Activated CD4-positive, alpha-beta T cell treated with anti-CD3 and anti-CD28 coated beads for 24 hours (primary cell): ENCODE results near the gene RILPL1.
"Not testable (repeated sequence)": the region's sequence is repeated elsewhere in the genome, so short reads cannot be mapped to it uniquely, and the experiment has no call there.

Experiments used
- DNase-seq, 2 donors: peaks; one replicate each; pipeline ENCODE4 v3.0.0-alpha.2; 2020; ENCODE audit warnings: low read depth in 2 of 2

Gene RILPL1

DNA sequence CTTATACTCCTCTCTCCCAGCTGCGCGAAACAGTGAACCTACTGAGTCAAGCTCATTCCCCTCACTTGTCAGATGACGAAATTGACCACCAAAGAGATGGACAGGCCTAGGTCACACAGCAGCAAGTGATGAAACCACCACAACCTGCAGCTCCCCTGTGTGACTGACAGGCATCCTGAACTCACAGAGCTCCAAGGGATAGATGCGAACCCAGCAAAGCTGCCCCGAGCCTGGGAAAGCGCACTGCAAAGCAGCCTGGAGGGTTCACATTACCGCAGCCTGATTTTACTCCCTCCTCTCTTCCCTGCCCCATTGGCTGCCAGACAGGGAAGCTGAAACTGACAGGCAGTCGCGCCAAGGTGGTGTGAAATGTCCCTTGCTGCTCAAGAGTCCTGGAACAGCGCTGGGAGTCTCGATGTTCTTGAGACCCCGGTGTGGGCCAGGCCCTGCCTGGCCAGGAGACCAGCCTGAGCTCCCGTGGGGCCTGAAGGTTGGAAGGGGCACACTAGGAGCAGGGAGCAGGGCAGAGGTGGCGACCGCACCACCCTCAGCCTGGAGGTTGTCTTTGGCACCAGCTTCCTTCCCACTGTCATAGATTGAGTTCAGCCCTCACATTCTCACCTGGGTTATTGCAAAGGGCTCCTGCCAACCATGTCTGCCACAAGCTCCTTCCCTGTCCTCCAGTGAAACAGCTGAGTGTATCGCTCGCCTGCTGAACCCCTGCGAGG lies 39.2 kb downstream of the RILPL1 start:
- no peak for DNase-seq

DNA sequence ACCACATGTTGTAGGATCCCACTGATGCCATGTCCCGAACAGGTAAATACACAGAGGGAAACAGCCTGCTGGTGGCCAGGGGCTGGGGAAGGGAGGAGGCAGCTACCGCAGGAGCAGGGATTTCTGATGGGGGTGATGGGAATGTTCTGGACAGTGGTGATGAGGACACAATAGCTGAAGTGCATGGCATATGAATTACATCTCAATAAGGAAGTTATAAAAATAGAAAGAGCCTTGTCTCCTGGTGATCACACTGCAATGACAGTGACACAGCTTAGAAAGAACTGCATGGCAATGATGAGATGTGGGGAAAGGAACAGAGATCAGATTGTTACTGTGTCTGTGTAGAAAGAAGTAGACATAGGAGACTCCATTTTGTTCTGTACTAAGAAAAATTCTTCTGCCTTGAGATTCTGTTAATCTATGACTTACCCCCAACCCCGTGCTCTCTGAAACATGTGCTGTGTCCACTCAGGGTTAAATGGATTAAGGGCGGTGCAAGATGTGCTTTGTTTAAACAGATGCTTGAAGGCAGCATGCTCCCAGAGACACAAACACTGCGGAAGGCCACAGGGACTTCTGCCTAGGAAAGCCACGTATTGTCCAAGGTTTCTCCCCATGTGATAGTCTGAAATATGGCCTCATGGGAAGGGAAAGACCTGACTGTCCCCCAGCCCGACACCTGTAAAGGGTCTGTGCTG lies 41.0 kb downstream of the RILPL1 start:
- DNase-seq, result not testable (repeated sequence)

DNA sequence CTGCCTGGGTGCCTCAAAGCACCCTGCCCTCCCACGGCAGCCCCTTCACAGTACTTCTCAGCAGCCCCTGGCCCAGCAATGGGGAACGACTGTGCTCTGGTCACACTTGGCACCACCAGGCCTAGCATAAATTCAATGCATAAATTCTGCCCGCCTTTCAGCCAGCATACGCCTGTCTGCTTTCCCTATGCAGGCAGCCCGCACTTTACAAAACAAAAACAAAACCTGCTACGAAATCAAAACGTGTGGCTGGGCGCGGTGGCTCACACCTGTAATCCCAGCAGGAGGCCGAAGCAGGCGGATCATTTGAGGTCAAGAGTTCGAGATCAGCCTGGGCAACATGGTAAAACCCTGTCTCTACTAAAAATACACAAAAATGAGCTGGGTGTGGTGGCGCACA lies 42.0 kb downstream of the RILPL1 start:
- DNase-seq, result no peak

DNA sequence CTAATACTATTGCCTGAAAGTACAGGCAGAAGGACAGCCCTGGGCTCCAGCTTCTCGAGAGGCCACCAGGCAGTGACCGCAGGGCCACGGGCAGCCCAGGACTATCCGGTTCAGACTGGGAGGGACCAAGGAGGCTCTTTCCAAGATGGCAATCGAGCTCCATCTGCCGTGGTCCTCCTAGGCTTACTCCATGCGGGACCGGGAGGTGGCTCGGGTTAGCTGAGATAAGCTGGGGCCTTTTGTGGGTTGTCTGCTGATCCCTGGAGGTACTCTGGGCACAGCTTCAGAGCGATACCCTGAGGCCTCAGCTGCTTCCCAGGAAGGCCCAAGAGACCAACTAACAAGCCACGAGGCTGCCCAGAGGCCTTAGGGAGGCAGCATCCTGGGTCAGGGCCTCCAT lies 42.5 kb downstream of the RILPL1 start:
- no peak for DNase-seq

DNA sequence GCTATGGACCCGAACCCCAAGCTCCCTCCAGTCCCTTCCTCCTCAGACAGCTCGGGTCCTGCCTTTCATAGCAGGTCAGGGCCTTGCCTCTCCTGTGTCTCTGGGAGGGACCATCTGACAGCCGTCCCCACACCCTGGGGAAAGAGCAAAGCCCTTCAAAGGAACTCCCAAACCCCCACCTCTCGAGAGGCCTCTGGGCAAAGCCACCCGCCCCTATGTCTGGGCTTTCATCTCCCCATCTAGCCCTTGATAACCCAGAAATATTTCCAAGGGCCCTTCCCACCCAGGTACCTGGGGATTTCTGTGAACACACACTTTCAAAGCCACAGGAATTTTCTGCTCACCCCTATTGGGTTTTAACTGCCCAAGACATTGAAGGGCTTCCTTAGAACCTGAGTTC lies 43.4 kb downstream of the RILPL1 start:
- DNase-seq, result no peak

DNA sequence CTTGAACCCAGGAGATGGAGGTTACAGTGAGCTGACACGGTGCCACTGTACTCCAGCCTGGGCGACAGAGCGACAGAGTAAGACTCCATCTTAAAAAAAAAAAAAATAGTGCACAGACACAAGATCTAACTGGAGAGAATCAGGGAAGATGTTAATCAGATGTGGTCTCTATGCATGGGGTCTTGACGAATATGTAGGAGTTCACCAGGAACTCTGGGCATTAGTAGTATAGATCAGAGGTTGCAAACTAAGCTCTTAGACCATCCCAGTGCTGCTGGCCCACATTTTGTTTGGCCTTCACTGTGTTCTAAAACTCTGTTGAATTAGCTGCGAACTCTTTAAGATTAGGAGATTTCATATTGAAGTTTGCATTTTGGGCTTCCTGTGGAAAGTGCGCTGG lies 43.9 kb downstream of the RILPL1 start:
- DNase-seq, result no peak

DNA sequence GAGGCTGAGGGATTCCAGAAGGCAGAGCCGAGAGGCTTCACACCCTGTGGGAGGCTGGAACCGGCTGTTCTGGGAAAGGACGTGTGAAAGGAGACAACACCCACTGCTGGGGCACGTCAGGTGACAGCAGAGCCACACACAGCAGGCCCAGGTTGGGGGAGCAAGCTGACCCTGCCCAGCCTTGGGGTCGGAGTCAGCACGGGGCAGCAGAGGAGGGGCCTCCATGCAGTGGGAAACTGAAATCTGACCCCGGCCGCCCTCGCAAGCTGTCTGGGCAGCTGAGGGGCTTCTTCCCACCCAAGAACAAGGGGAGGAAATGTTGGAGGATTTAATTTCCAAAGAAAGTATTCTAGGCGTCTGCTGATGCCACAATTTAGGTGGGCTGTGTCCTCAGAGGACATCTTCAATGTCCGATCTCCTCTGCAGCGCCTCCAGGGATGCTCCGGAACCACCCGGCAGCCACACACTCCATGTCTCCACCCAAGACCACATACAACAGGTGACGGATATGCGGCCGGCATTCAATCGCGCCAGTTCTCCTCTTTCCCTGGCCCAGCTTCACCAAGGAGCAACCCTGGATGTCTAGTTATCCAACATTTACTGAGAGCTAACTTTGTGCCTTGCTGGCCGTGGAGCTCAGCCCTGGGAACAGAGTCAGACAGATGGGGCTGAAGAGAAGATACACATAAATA lies 44.8 kb downstream of the RILPL1 start:
- DNase-seq, result no peak

DNA sequence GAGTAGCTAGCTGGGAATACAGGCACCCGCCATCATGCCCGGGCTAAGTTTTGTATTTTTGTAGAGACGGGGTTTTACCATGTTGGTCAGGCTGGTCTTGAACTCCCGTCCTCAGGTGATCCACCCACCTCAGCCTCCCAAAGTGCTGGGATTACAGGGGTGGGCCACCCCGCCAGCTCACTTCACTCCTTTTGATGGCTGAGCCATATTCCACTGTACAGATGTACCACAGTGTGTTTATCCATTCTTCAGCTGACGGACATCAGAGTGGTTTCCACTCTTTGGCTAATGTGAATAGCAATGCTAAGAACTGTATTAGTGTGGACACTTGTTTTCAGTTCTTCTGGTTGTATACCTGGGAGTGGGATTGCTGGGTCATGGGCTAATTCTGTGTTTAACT lies 46.1 kb downstream of the RILPL1 start:
- no peak for DNase-seq

DNA sequence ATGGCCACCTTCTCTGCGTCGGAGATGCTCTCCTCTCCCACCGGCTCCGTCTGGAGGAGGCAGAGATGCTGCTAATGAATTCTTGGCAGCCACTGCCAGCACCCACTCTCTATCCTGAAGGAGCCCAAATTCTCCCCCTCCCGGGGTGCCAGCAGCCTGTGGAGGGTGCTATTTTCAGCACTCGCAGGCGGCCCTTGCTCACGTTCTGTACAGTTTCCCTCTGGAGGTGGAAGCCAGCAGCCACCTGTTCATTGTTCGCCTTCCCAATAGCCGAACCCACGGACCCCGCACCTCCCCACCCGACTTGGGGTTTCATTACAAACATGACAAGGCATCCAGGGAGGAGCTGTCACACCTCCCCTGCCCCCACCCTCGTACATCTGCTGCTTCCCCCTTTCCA lies 47.8 kb downstream of the RILPL1 start:
- DNase-seq, result no peak

DNA sequence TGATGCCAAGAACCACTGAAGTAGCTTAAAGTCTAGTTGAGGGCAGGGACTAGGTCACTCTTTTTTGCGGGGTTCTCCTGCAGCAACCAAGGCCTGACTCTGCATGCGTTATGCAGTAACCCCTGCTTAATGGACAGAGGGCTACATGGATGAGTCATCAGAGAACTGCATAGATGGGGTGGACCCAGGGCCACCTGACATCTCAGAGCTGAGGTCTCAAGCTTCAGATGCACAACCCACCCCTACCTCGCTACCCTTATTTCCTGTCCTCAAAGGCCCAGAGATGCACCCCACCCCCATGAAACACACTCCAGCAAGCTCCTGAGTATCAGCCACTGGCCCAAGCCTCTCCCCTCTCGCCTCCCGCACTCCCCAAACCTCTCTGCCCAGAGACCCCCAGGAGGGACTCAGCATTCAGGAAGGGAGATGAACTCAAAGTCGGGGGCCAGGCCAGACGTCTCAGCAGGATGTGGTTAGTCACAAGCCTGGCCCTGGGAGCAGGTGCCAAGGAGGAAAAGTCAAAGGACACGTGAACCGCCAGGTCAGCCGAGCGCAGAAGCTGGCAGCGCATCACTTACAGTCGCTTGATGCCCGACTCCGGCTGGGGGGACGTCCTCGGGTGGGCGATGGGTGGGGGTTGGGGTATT lies 49.8 kb downstream of the RILPL1 start:
- no peak for DNase-seq

DNA sequence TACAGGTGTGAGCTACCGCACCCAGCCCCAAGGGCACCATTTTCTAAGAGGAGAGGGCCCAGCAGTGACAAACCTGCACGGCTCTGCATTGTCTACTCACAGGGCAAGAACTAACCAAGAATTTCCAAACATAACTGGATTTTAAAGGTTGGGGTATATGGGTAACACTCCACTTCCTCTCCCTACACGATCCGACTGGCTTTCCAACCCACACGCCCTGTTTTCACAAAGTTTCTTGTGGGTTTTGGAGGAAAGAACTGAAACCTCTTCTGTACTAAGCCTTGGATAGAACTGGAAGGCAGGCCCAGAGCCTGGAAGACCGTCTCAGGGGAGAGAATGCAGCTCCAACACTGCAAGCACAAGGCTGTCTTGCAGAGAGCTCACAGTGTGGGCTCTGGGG lies 50.6 kb downstream of the RILPL1 start:
- DNase-seq, result no peak

DNA sequence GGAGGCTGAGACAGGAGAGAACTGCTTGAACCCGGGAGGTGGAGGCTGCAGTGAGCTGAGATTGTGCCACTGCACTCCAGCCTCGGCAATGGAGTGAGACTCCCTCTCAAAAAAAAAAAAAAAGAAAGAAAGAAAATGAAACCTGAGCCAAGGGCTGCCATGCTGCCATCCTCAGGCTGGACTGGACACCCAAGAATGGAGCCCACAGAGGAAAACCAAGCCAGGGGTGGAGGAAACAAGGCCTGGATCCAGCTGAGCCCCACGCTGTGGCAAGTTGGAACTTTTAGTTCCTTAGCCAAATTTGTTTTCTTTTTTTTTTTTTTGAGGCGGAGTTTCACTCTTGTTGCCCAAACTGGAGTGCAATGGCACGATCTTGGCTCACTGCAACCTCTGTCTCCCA lies 52.3 kb downstream of the RILPL1 start:
- not testable (repeated sequence) for DNase-seq

DNA sequence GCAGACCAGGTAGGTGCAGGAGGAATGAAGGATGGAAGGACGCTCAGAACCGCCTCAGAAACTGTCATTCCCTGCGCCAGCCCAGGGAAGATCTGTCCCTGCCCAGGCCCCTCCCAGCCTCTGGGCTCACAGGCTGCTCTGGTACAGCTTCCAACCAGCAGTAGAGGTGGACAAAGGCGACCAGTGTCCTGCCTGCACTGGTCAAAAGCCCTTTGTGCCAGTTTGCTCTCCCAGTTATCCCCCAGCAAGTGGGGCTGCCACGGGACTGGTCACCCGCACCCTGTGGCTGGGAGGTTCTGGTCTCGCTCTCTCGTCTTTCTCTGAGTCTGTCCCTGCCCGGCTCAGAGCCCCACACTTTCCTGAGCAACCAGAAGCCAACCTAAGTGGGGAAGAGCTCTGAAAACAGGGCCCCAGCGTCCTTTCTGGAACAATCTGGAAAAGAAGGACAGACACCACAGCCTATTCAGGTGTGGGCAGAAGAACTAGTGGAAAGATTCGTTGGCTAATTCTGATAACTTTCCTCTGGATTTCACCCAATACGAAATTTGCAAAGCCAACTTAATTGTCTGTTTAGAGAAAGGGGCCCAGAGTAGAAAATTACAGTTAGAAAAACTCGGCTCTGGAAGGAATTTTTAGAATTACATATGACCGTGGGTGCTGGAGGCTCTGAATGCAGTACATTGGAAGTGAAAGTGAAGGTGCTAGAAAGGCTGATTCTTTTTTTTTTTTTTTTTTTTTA lies 53.9 kb downstream of the RILPL1 start:
- no peak for DNase-seq

DNA sequence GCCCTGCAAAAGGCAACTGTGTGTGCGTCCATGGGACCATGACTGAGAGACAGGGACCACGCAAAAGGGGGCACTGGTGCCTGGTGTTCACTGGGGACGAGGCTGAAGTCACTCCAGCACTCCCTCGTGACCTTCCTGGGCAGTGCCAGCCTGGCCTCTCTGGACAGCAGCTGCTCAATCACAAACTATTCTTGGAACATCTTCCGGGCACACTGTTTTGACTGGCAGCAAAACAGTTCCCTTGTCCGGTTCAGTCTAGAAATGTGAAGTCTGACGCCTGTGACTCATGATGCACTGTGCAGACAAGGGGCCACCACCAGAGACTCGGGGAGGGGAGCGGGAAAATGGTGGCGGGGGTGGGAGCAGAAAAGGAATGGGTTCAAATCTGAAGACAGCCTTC lies 54.8 kb downstream of the RILPL1 start:
- DNase-seq, result no peak

DNA sequence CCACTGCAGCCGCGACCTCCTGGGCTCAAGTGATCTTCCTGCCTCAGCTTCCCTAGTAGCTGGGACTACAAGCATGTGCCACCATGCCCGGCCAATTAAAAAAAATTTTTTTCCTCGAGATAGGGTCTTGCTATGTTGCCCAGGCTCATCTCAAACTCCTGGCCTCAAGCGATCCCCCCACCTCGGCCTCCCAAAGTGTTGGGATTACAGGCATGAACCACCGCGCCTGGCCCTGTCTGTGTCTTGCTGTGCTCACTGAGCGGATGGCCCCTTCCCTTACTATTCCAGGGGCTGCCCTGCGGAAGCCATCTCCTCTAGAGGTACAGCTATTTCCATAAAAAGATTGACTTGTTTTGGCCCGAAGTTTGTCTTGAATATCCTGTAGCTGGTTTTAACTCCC lies 55.5 kb downstream of the RILPL1 start:
- no peak for DNase-seq

DNA sequence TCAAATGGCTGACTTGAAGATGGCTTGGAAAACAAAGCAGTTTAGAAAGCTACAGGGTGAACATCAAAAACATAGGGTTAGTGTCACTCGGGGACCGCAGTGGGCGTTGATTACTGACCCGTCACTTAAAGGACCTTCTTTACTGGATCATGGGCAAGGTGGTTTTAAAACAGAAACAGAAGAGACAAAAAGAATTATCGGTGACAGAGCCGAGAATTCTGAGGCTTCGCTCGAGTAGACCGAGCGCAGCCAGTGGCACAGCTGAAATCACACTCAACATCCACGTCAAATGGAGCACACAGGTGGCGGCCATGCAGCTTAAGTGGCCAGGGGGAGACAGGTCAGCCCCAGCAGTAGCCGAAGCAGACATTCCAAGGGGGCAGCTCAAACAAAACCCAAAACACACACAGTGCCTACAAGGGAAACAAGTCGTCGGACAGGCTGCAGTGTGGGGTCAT lies 58.2 kb downstream of the RILPL1 start:
- no peak for DNase-seq

DNA sequence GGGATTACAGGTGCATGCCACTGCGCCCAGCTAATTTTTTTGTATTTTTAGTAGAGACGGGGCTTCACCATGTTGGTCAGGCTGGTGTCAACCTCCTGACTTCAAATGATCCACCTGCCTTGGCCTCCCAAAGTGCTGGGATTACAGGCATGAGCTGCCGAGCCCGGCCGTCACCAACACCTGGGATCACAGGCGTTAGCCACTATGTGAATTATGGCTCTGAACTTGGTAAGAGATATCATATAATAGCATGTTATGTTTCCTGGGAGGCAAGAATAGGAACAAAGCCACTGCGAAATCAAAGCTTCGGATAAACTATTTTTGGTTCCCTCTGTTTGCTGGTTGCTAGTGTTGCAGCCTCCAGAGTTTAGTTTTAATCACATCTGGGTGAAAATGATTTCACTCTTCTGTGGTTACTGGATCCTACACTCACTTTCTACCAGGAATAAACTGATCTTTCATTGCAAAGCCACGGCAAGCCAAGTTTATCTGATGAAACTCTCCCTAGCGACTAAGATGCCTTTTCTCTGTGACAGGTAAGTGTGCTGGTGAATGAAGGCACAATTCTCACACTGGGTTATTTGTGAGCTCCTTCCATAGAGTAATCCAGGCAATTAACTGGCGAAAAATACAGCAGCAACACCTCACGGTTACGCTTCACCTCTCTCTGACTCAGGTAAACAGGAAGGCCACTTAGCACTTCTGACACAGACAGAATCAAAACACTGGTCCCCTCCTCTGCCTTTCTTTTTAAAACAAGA lies 58.9 kb downstream of the RILPL1 start:
- DNase-seq, result no peak

DNA sequence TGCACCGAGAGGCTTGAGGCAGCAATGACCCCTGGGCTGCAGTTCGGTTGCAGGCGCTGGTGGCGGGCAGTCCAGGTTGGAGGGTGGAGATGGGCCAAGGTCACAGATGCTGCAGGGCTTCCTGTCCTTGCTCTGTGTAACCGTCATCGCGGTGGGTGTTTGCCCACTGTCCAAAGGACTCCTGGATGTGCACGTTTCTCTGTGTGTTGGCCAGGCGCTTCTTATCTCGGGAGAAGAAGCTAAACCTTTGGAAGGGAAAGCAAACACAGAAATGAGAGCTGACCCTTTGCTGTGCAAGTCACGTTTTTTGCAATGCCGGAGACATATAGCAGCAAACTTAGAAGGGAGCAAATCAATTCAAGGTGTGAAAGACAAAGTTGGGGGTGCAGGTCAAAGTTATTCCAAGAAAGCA lies 61.1 kb downstream of the RILPL1 start:
- no peak for DNase-seq

DNA sequence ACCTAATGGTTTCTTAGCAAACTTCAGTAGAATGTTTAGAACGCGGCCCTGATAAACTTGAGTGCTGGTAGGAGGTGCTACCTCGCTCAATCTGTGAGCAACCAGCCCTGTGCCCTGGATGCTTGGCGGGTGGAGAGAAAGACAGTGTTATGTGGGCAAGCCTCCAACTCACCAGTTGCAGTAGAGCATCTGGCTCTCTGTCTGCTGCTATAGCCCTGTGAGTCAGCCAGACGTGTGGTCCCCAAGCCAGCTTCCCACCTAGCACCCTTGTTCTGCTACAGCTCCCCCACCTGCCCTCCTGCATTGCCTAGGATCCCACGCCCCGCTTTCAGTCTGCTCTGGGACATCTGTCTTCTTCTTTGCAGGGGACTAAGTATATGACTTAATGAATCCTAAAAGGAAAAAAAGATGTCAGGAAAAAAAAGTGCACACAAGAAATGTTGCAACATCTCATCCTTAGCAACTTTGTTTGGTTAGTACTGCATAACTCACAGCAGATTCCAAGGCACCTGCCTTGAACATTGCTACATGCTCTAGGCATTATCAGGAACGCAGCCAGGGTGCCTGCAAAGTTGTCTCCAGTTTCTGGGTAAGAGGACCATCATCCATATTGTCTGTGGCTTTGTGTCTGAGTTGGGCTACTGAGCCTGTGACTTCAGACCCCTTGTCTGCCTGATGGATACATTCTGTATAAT lies 62.0 kb downstream of the RILPL1 start:
- DNase-seq, result no peak

DNA sequence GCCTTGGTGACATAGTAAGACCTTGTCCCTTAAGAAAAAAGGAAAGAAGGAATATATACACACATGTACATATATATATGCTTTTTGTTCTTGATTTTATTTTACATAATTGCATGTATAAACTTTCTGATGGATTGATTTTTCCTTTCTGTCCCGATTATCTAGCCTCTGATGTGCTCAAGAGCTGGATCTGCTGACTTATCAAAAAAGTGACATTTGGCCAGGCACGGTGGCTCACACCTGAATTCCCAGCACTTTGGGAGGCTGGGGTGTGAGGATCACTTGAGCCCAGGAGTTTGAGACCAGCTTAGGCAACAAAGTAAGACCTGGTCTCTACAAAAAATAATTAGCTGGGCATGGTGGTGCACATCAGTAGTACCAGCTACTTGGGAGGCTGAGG lies 63.5 kb downstream of the RILPL1 start:
- DNase-seq, result no peak
